Measurements from ENCODE around the gene PKP3.

GRCh38 chr11:422249-422656, 28.2 kb downstream of the PKP3 start:
- no peak for TF ChIP-seq POLR2A (IDR thresholded peaks at IDR 0.05; ENCODE audit: low read depth, low read length)
- TF ChIP-seq POLR2AphosphoS5 (IDR thresholded peaks at IDR 0.05; ENCODE audit: low read depth, low read length) = no peak
